Measurements from ENCODE around the gene OPRL1.
A peak's percentile ranks its signal among the peaks of the same experiment; 100 is the strongest.

OPRL1 gene

DNA sequence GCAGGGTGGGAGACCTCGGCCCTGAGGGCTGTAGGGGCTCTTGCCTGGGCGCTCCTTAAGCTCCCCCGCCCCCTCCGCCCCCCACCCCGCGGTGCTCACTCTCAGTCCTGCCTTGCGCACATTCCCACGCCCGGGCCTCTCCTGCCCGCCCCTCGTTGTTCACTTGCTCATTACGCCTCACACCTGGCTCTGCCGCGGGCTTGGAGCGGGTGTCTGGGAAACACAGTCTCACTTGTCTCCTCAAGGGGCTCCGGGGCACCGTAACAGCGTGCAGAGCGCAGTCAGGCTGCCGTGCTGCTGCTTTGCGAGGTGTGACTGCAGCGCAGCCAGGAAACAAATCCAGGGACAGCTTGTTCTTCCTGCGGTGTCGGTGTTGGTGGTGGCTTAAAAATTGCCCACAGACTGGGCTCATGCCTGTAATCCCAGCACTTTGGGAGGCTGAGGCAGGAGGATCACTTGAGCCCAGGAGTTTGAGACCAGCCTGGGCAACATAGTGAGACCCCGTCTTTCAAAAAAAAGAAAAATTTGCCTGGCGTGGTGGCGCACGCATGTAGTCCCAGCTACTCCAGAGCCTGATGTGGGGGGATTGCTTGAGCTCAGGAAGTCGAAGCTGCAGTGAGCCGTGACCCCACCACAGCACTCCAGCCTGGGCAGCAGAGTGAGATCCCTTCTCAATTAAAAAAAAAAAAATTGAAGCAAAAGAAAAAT, 22.9 kb downstream of the OPRL1 start:
- H3K9me3 Mint-ChIP-seq = no peaks in the 10 kb centered on the region
- DNase-seq = no peak
- H3K4me1 Mint-ChIP-seq (ENCODE audit: low read depth) = peaks cover 21% of the 10 kb centered on the region
- H3K4me3 Mint-ChIP-seq = peak overlapping the region; percentile 39
- no peaks in the 10 kb centered on the region for H3K36me3 Mint-ChIP-seq (ENCODE audit: low read depth)
- no peak overlapping the region for H3K27ac Mint-ChIP-seq
- H3K27me3 Mint-ChIP-seq = peaks cover 26% of the 10 kb centered on the region

DNA sequence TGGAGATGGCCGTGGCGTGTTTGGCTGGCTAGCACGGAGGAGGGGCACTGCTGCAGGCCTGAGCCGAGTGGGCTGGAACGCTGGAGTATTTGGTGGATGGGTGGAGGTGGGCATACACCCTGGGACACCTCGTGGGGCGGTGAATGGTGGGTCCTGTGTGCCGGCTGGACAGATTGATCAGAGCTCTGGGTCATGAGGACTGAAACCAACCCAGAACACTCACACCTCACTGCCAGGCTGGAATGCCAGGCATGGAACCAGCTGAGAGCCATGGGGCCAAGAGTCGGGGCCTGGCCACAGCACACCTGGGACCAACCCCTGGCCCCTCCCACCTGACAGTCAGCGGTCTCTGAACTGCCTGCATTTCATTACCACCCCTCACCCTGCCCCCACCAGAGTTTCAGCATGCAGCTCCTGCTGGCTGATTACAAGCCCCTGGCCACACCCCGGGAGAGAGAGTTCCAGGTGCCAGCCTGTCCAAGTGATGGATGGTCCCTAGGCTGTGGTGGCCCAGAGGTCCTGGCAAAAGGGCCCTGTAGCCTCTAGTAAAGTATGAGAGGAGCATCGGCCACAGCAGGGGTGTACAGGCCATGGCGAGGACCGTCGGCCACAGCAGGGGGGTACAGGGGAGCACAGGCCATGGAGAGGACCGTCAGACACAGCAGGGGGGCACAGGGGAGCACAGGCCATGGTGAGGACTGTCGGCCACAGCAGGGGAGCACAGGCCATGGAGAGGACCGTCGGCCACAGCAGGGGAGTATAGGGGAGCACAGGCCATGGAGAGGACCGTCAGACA, 24.2 kb downstream of the OPRL1 start:
- H3K9me3 Mint-ChIP-seq = no peaks in the 10 kb centered on the region
- peaks cover 21% of the 10 kb centered on the region for H3K4me1 Mint-ChIP-seq (ENCODE audit: low read depth)
- H3K36me3 Mint-ChIP-seq (ENCODE audit: low read depth) = no peaks in the 10 kb centered on the region
- H3K27me3 Mint-ChIP-seq = peaks cover 26% of the 10 kb centered on the region
- peak; percentile 17 for DNase-seq
- no peak overlapping the region for H3K4me3 Mint-ChIP-seq
- H3K27ac Mint-ChIP-seq = no peak overlapping the region

DNA sequence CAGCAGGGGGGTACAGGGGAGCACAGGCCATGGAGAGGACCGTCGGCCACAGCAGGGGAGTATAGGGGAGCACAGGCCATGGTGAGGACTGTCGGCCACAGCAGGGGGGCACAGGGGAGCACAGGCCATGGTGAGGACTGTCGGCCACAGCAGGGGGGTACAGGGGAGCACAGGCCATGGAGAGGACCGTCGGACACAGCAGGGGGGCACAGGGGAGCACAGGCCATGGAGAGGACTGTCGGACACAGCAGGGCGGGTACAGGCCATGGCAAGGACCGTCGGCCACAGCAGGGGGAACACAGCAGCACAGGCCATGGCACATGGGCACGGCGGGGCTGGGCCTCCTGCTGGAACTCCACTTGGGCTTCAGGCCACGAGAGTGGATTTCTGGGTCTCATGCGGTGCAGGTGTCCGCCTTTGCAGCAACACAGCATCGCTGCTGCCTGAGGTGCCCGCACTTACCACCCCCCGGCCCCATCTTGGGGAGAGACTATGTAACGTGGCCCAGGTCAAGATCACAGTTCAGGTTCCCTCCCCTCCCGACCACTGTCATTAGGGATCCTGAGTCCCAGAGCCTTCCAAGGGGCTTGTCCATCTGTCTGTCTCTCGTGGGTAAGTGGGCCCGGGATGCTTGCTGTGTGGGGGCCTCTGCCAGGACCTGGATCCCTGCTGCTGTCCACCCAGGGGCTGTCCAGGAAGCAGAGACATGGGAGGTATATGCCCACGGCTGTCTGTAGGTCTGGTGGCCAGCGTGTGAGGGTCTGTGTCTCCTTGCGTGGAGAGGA, 25.0 kb downstream of the OPRL1 start:
- H3K27ac Mint-ChIP-seq = no peak overlapping the region
- no peak overlapping the region for H3K4me3 Mint-ChIP-seq
- peaks cover 26% of the 10 kb centered on the region for H3K27me3 Mint-ChIP-seq

DNA sequence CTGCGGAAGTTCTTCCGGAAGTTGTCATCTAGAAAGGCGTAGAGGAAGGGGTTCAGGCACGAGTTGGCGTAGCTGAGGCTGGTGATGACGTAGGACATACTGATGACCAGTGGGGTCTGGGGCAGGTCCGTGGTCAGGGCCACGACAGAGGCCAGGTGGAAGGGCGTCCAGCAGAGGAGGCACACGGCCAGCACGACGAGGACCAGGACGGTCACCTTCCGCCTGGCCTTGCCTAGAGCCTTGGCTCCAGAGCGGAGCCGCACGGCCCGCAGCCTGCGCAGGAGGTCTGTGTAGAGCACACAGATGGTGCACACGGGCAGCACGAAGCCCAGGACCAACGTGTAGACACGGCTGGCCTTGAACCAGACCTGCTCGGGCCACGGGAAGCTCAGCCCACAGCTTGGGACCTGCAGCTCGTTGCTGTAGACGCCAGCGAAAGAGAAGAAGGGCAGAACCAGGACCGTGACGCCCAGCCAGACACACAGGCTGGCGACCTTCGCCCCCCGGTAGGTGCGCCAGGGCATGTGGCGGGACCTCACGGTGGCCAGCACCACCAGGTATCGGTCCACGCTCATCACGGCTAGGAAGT, 26.1 kb downstream of the OPRL1 start:
- Mint-ChIP-seq H3K9me3 (no peaks in the 10 kb centered on the region), H3K4me1 (ENCODE audit: low read depth) (peaks cover 13% of the 10 kb centered on the region), H3K4me3 (no peak overlapping the region), H3K36me3 (ENCODE audit: low read depth) (no peaks in the 10 kb centered on the region), H3K27me3 (peaks cover 25% of the 10 kb centered on the region), H3K27ac (no peak overlapping the region)
- DNase-seq = peak; percentile 25

More for the DNA sequence above, 25.0 kb downstream of the OPRL1 start:
- DNase-seq = peak; percentile 19
- H3K4me1 Mint-ChIP-seq (ENCODE audit: low read depth) = peaks cover 21% of the 10 kb centered on the region
- H3K36me3 Mint-ChIP-seq (ENCODE audit: low read depth) = no peaks in the 10 kb centered on the region
- H3K9me3 Mint-ChIP-seq = no peaks in the 10 kb centered on the region

DNA sequence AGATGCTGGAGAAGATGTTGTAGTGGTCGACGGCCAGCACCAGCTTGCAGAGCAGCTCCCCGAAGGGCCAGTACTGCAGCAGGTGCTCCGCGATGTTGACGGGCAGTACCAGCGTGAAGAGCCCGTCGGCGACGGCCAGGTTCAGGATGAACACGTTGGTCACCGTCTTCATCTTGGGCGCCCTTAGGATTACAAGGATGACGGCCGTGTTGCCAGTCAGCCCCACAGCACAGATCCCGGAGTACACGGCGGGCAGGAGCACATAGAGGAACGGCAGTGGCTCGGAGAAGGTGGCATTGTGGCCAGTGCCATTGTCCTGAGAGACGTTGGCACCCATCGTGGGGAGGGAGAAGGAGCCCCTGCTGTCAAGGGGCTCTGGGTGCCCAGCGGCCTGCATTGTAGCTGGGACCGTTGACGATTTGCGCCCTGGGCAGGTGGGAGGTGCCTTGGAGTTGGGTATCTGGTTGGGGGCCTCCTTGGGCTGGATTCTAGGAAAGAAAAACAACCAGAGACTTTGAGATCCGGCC, 26.6 kb downstream of the OPRL1 start:
- peak; percentile 16 for DNase-seq
- Mint-ChIP-seq H3K4me1 (ENCODE audit: low read depth) (peaks cover 8% of the 10 kb centered on the region), H3K9me3 (no peaks in the 10 kb centered on the region), H3K36me3 (ENCODE audit: low read depth) (no peaks in the 10 kb centered on the region), H3K4me3 (no peak overlapping the region), H3K27ac (no peak overlapping the region), H3K27me3 (peaks cover 19% of the 10 kb centered on the region)

DNA sequence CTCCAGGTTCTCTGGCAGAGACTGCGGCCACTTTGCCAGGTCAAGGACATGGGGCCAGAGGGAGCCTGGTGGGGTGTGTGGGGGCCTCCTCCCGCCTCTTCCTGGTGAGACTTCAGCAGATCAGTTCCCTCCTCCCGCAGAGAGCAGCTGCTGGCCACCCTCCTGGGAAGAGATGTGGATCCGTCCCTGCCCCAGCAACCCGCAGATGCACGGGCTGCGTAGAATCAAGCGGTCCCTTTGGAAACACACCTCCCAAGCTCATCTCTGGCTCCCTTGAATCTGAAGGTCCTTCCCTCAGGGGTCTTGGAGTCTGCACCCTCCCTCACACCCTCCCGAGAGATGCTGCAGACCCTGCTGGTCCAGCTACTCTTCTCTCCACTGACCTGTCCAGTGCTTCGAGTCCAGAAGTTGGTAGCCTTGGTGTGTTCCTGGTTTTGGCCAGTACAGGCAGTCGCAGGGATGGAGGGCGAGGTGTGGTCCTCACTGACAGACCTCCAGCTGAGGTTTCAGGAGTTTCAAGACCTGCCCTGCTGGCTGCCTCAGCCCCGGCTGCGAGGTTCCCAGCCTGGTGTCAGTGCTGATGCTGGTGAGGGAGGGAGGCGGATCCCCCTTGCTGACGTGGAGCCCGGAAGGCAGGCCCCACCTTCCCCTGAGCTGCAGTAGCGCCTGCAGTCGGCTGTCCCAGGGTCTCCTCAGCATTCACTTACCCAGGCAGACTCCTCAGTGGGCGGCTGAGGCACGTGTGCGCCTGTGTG, 27.3 kb downstream of the OPRL1 start, which contains the start of gene NPBWR2:
TSS of gene NPBWR2 (minus strand) at position 585 of the 755 bp plus-strand sequence. CDS start 734 bp downstream, outside the sequence.
- no peaks in the 10 kb centered on the region for H3K9me3 Mint-ChIP-seq
- no peak within 1 kb of the TSS for H3K27ac Mint-ChIP-seq
- H3K36me3 Mint-ChIP-seq (ENCODE audit: low read depth) = no peaks in the 10 kb centered on the region
- H3K4me1 Mint-ChIP-seq (ENCODE audit: low read depth) = peaks cover 7% of the 10 kb centered on the region
- peak; percentile 42 for DNase-seq
- no peak within 1 kb of the TSS for H3K4me3 Mint-ChIP-seq
- H3K27me3 Mint-ChIP-seq = peaks cover 18% of the 10 kb centered on the region

DNA sequence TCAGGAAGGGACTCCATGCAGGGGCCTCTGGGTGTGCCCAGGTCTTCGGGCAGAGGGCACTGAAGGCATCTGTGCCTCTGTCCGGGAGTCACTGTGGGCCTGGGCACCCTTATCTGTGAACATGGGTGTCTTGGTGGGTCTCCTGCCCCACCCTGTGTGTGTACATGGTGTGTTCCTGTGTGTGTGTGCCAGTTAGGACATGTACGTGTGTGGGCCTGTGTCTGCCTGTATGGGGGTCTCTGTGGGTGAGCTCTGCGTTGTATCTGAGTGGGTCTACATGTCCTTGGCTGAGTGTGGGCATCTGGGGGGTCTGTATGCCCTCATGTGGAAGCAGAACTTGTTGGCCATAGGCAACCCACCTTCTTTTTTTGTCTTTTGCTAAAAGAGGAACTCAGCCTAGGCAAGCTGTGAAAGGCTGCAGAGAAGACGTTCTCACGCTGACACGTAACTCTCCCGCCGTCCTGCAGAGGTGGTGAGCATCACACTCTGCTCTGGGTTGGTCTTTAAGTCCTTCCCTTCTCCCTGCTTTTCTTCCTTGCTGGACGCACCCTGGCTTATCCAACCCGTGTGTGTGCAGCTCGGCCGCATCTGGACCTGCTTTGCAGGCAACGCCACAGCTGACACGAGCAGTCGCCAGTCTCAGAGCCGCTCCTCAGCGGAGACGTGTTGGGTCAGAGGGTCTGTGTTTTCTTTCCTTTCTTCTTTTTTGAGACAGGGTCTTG, 28.0 kb downstream of the OPRL1 start:
- DNase-seq = peak; percentile 14
- peaks cover 14% of the 10 kb centered on the region for H3K27me3 Mint-ChIP-seq
- no peaks in the 10 kb centered on the region for H3K9me3 Mint-ChIP-seq
- H3K27ac Mint-ChIP-seq = no peak overlapping the region
- H3K4me3 Mint-ChIP-seq = no peak overlapping the region
- H3K4me1 Mint-ChIP-seq (ENCODE audit: low read depth) = peaks cover 4% of the 10 kb centered on the region
- no peaks in the 10 kb centered on the region for H3K36me3 Mint-ChIP-seq (ENCODE audit: low read depth)

DNA sequence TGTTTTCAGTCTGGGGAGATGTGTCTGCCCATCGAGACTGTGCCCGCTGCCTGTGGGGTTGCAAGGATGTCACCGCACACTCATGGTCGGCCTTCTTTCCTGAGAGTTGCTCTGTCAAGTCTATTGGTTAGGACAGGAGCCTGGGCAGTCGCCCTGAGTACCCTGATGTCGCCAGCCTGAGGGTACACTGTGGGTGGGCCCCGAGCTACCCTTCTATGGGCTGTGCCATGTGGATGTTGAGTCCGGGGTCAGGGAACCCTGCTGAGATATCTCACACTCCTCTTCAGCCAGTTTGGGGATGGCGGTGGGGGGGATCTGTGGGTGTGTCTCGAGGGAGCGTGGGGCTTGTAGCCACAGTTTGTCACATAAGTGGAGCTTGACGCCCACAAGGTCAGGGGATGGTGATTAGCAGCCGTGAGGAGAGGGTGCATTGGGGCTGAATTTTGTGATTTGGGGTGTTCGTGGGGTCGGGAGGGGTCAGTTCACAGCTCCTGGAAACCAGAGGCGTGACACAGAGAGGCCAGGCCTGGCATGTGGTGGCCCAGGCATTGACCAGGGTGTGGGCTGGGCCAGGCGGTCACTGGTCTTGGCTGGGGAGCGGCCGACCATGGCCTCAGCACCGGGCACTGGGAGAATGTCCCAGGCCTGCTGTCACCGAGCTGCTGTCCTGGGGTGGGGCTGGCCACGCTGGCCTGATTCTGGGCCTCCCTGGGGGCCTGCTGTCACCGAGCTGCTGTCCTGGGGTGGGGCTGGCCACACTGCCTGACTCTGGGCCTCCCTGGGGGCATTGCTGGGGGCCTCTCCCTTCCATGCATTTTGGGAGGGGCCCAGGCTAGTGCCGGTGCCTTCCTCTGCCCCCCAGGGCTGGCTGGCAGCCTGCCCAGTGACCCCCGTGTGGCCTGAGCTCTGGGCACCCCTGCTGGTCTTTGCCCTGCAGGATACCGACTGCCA, 29.1 kb downstream of the OPRL1 start:
- no peaks in the 10 kb centered on the region for H3K9me3 Mint-ChIP-seq
- H3K4me1 Mint-ChIP-seq (ENCODE audit: low read depth) = peaks cover 4% of the 10 kb centered on the region
- no peaks in the 10 kb centered on the region for H3K36me3 Mint-ChIP-seq (ENCODE audit: low read depth)
- peak; percentile 17 for DNase-seq
- H3K27me3 Mint-ChIP-seq = peaks cover 3% of the 10 kb centered on the region
- H3K27ac Mint-ChIP-seq = no peak overlapping the region
- H3K4me3 Mint-ChIP-seq = no peak overlapping the region

DNA sequence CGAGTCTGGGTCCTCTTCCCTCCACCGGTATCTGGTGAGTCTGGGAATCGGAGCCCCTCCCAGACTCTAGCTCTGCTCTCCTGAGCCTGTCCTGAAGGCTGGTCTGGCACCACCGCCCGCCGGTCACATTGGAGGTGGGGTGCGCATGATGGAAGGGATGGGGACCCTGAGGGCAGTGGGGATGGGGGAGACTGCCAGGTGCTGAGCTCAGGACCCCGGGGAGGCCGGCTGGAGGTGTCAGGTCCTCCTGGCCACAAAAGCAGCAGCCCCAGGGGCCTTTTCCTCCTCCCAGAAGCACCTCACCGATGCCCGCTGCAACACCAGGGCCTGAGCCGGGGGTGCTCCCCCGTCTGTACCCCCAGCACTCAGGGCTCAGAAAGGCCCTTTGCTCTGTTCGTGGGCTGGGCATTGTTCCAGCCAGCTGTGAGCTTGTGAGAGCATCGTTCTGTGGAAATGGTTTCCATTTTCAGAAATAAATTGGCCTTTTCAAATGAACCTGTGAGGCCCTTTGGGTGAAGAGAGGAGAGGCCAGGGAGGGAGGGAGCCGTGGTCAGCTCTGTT, 30.0 kb downstream of the OPRL1 start:
- DNase-seq = peak; percentile 22
- Mint-ChIP-seq H3K4me3 (no peak overlapping the region), H3K4me1 (ENCODE audit: low read depth) (peaks cover 4% of the 10 kb centered on the region), H3K27me3 (no peaks in the 10 kb centered on the region), H3K27ac (no peak overlapping the region), H3K9me3 (no peaks in the 10 kb centered on the region), H3K36me3 (ENCODE audit: low read depth) (no peaks in the 10 kb centered on the region)

DNA sequence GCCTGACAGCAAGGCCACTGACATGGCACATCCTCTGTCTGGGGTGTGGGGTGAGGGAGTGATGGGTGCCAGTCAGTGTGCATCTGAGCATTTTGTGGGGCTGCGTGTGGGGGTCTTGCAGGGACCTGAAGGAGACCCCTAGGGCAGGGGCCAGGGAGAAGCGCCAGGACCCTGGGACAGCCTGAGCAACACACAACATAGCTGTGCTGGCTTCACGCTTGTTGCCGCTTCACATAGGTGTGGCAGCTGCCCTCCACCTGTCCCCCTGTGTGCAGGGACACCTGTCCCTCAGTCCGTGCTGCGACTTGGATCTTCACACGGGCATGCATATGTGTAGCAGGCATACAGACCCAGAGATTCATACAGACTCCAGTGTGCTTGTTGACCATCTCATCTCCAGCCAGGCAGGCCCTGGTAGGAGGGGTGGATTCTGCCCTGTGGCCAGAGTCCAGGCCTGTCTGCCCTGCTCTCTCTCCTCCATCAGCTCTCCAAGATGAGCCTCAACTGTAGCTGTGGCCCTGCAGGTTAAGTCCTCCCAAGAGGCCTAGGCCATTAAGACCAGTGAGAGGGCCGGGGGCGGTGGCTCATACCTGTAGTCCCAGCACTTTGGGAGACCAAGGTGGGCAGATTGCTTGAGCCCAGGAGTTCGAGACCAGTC, 30.7 kb downstream of the OPRL1 start:
- H3K27ac Mint-ChIP-seq = no peak overlapping the region
- peak; percentile 21 for DNase-seq
- no peaks in the 10 kb centered on the region for H3K9me3 Mint-ChIP-seq
- no peak overlapping the region for H3K4me3 Mint-ChIP-seq
- H3K4me1 Mint-ChIP-seq (ENCODE audit: low read depth) = peaks cover 4% of the 10 kb centered on the region
- H3K27me3 Mint-ChIP-seq = no peaks in the 10 kb centered on the region
- H3K36me3 Mint-ChIP-seq (ENCODE audit: low read depth) = no peaks in the 10 kb centered on the region

DNA sequence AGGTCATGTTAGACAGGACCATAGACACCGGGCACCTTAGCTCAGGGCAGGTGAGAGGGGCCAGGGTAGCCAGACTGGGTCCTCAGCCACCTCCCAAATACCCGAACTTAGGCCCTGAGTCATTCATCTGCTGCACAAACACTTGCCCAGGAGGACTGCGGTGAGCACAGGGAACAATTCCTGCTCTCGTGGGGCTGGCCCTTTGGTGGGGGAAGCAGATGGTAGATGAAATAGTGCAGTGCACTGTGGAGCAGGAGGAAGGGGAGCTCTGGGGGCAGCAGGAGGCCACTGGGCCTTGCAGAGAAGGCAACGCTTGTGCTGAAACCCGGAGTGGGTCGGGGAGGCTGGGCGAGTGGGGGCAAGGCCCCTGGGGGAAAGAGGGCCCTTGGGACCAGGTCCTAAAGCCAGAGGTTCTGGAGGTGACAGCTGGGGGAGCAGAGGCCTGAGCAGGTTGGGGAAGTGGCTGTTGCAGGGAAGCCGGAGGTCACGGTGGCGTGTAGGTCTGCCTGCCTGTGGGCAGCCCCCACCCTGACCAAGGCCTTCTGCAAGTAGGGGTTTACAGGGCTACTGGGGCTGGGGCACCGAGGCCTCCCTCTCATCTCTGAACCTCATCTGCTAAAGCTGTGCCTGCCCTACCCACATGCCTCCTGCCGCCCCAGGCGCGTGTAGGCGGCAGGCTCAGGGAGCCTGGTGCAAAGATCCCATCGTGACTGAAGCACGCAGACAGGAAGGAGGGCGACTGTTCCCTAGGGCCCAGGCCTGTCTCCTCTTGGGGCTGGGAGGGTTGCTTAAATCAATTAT, 32.2 kb downstream of the OPRL1 start:
- Mint-ChIP-seq H3K4me3 (no peak overlapping the region), H3K9me3 (no peaks in the 10 kb centered on the region), H3K4me1 (ENCODE audit: low read depth) (peaks cover 4% of the 10 kb centered on the region), H3K27ac (no peak overlapping the region), H3K36me3 (ENCODE audit: low read depth) (no peaks in the 10 kb centered on the region), H3K27me3 (no peaks in the 10 kb centered on the region)
- peak; percentile 21 for DNase-seq

Measured in activated T-cell treated with anti-CD3 and anti-CD28 coated beads, Interleukin-2, amount 50 U/mL, for 24 hours (primary cell).